DMS 273 (cell line): ENCODE results near the gene MCRIP1.

ENCODE experiments used
- DNase-seq: peaks from one replicate; lab custom pipeline; 2025; ENCODE audit not compliant: unreplicated experiment; lab: John Stamatoyannopoulos, UW

The MCRIP1 gene

GRCh38 chr17:81807210-81807719 lies 25.8 kb downstream of the MCRIP1 start:
- DNase-seq: peak; percentile 51

- no peak for DNase-seq
Measured at GRCh38 chr17:81806461-81807209, 26.5 kb downstream of the MCRIP1 start.

- DNase-seq: no peak
Measured at GRCh38 chr17:81805707-81806460, 27.2 kb downstream of the MCRIP1 start.

- DNase-seq: peak; percentile 50
Measured at GRCh38 chr17:81804559-81805399, 28.3 kb downstream of the MCRIP1 start.

GRCh38 chr17:81803728-81804558 lies 29.1 kb downstream of the MCRIP1 start, which contains the start of gene GCGR:
GCGR (plus strand) TSS chr17:81804150; CDS start chr17:81809019, 4,869 bp downstream.
- no peak for DNase-seq

- no peak for DNase-seq
Measured at GRCh38 chr17:81802856-81803643, 30.0 kb downstream of the MCRIP1 start.

GRCh38 chr17:81802048-81802758 lies 30.9 kb downstream of the MCRIP1 start:
- no peak for DNase-seq

GRCh38 chr17:81801327-81801726 lies 31.8 kb downstream of the MCRIP1 start:
- DNase-seq: no peak

- no peak for DNase-seq
Measured at GRCh38 chr17:81794509-81794908, 38.6 kb downstream of the MCRIP1 start.

GRCh38 chr17:81794074-81794476 lies 39.0 kb downstream of the MCRIP1 start:
- DNase-seq: no peak

- no peak for DNase-seq
Measured at GRCh38 chr17:81792675-81793615, 40.1 kb downstream of the MCRIP1 start.
